ENCODE data around the gene KANK3. TPM values are rescaled to one million over a fixed set of nuclear protein-coding genes. Genes with fewer than 3 reads are reported as not detected.

The KANK3 gene
- total and polyA plus RNA-seq, 9 of the 15 experiments (the other 6 are each of a cell fraction or from before 2014, with no cell fraction given) = 0.03 to 0.40 (median 0.08) TPM; not detected in 6

DNA sequence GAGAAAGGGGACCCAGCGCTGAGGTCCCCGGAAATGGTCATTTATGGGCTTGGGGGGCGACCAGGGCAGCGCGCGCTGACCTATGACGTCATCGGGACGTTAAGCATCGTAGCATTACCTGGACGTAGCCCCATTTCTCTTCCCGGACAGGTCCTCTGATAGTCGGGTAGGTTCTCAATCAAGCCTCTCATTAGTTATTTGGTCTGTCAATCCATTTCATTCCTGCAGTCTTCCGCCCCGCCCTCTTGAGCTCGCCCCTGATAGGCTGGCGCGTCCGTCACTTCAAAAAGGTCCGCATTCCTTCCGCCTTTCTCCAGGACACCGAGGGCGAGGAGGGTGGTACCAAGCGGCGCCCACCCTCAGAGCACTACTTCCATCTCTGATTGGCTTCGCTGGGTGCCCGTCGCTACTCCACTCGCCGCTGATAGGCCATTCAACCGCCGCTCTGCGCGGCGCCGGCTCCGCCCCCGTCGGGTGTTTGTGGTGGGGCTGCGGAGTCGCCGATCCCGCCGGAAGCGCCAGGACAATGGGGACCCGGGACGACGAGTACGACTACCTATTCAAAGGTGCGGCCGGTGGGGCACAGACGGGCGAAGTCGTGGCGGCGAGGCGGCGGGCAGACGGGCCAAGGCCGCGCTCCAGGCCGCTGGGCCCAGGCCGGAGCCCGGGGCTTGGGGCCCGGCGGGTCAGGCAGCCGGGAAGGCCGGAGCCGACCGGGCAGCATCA, 47.0 kb upstream of the KANK3 start, which contains the start of gene RAB11B (continued):
- TF ChIP-seq KLF6 (CRISPR knock-in tag; IDR thresholded peaks at IDR 0.05; ENCODE audit: borderline replicate concordance) = no peak
- TF ChIP-seq ZNF384 (IDR thresholded peaks at IDR 0.05; ENCODE audit: low read depth, low read length) = peak; percentile 6; the same call in 1 of the 2 replicates
- TF ChIP-seq, protein P1, sequence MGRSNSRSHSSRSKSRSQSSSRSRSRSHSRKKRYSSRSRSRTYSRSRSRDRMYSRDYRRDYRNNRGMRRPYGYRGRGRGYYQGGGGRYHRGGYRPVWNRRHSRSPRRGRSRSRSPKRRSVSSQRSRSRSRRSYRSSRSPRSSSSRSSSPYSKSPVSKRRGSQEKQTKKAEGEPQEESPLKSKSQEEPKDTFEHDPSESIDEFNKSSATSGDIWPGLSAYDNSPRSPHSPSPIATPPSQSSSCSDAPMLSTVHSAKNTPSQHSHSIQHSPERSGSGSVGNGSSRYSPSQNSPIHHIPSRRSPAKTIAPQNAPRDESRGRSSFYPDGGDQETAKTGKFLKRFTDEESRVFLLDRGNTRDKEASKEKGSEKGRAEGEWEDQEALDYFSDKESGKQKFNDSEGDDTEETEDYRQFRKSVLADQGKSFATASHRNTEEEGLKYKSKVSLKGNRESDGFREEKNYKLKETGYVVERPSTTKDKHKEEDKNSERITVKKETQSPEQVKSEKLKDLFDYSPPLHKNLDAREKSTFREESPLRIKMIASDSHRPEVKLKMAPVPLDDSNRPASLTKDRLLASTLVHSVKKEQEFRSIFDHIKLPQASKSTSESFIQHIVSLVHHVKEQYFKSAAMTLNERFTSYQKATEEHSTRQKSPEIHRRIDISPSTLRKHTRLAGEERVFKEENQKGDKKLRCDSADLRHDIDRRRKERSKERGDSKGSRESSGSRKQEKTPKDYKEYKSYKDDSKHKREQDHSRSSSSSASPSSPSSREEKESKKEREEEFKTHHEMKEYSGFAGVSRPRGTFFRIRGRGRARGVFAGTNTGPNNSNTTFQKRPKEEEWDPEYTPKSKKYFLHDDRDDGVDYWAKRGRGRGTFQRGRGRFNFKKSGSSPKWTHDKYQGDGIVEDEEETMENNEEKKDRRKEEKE (IDR thresholded peaks at IDR 0.05; ENCODE audit: borderline replicate concordance in 1 of 2, control insufficient read depth in 1 of 2, low read depth in 2 of 2, low read length in 1 of 2) = no peak
- TF ChIP-seq ZKSCAN1 (IDR thresholded peaks at IDR 0.05; ENCODE audit: low read depth, low read length) = no peak
- TF ChIP-seq MTA3 (IDR thresholded peaks at IDR 0.05; ENCODE audit: borderline replicate concordance) = peak; percentile 97
- peak; percentile 71 for TF ChIP-seq SIN3B (IDR thresholded peaks at IDR 0.05; ENCODE audit: low read depth)
- TF ChIP-seq CEBPG (CRISPR knock-in tag; IDR thresholded peaks at IDR 0.05) = no peak
- 0 out of 4 replicates have a peak, but pooled peaks of 1 of the 2 experiments have one; percentile 20 for TF ChIP-seq CEBPG (tag; conservative IDR thresholded peaks at IDR 0.05 in 1 of 2, IDR thresholded peaks at IDR 0.05 in 1 of 2)
- peak; percentile 80 for TF ChIP-seq ZFP36 (IDR thresholded peaks at IDR 0.05; ENCODE audit: low read depth, low read length, partially characterized antibody)
- no peak for TF ChIP-seq ZNF184 (CRISPR knock-in tag; IDR thresholded peaks at IDR 0.05)
- peak; percentile 52; the same call in 1 of the 2 replicates for TF ChIP-seq ZNF431 (CRISPR knock-in tag; IDR thresholded peaks at IDR 0.05)
- TF ChIP-seq CAMTA2 (CRISPR knock-in tag; conservative IDR thresholded peaks at IDR 0.05) = 0 out of 2 replicates have a peak, but pooled peaks have one; percentile 61
- TF ChIP-seq TEAD1 (CRISPR knock-in tag; IDR thresholded peaks at IDR 0.05) = peak in 1 of 2 experiments; percentile 90; a peak in 3 of 4 replicates
- TF ChIP-seq CBFA2T2 (conservative IDR thresholded peaks at IDR 0.05) = no peak
- TF ChIP-seq, protein P2, sequence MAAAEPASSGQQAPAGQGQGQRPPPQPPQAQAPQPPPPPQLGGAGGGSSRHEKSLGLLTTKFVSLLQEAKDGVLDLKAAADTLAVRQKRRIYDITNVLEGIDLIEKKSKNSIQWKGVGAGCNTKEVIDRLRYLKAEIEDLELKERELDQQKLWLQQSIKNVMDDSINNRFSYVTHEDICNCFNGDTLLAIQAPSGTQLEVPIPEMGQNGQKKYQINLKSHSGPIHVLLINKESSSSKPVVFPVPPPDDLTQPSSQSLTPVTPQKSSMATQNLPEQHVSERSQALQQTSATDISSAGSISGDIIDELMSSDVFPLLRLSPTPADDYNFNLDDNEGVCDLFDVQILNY (CRISPR knock-in tag; IDR thresholded peaks at IDR 0.05) = no peak
- TF ChIP-seq RBM14 (IDR thresholded peaks at IDR 0.05; ENCODE audit: borderline replicate concordance, insufficient read depth, low read depth, low read length) = no peak
- peak; percentile 73; the same call in 1 of the 2 replicates for TF ChIP-seq RFX5 (IDR thresholded peaks at IDR 0.05; ENCODE audit: low read depth, low read length)
- TF ChIP-seq ZSCAN29 (IDR thresholded peaks at IDR 0.05) = peak; percentile 34; the same call in 1 of the 2 replicates
- 0 out of 2 replicates have a peak, but pooled peaks have one; percentile 24 for TF ChIP-seq HNRNPL (IDR thresholded peaks at IDR 0.05; ENCODE audit: low read depth, low read length)
- no peak for TF ChIP-seq SMARCB1 (IDR thresholded peaks at IDR 0.05; ENCODE audit: insufficient read length, low read depth)
- peak; percentile 57 for TF ChIP-seq HMGN3 (IDR thresholded peaks at IDR 0.05; ENCODE audit: borderline replicate concordance, extremely low read depth, insufficient read length, low read depth, low read length)

Measured in K562 (cell line).